HEK293T (cell line): Measurements from ENCODE around the gene GRIK2.

ENCODE experiments used
- BHLHE40 ChIP-seq: fragments of 450-650 bp; IDR thresholded peaks from 2 replicates; pipeline ENCODE4 v1.6.1; 2016; ENCODE audit warnings: mild to moderate bottlenecking, moderate library complexity, borderline replicate concordance
- FOXA1 ChIP-seq: fragments of 450-650 bp; IDR thresholded peaks from 2 replicates; pipeline ENCODE4 v1.6.1; 2016; ENCODE audit warnings: mild to moderate bottlenecking
- FOXM1 ChIP-seq: fragments of 450-650 bp; IDR thresholded peaks from 2 replicates; pipeline ENCODE4 v1.6.1; 2017; ENCODE audit warnings: mild to moderate bottlenecking, borderline replicate concordance
- HDGF ChIP-seq: fragments of 450-650 bp; IDR thresholded peaks from 2 replicates; pipeline ENCODE4 v1.6.1; 2017; ENCODE audit warnings: antibody characterized with exemption, borderline replicate concordance
- L3MBTL2 ChIP-seq: fragments of 450-650 bp; conservative IDR thresholded peaks from 2 replicates; pipeline ENCODE4 v1.6.1; 2016; ENCODE audit warnings: mild to moderate bottlenecking
- LEF1 ChIP-seq: fragments of 450-650 bp; IDR thresholded peaks from 2 replicates; pipeline ENCODE4 v1.6.1; 2017; ENCODE audit warnings: mild to moderate bottlenecking, borderline replicate concordance
- NFRKB ChIP-seq: fragments of 450-650 bp; IDR thresholded peaks from 2 replicates; pipeline ENCODE4 v1.6.1; 2016; ENCODE audit warnings: mild to moderate bottlenecking, moderate library complexity
- SP1 ChIP-seq: fragments of 450-650 bp; IDR thresholded peaks from 2 replicates; pipeline ENCODE4 v1.6.1; 2017
- SUZ12 ChIP-seq: fragments of 450-650 bp; IDR thresholded peaks from 2 replicates; pipeline ENCODE4 v1.6.1; 2016; ENCODE audit warnings: mild to moderate bottlenecking
- TARDBP ChIP-seq: fragments of 450-650 bp; IDR thresholded peaks from 2 replicates; pipeline ENCODE4 v1.6.1; 2016
- ZNF384 ChIP-seq: fragments of 450-650 bp; IDR thresholded peaks from 2 replicates; pipeline ENCODE4 v1.6.1; 2016

DNA sequence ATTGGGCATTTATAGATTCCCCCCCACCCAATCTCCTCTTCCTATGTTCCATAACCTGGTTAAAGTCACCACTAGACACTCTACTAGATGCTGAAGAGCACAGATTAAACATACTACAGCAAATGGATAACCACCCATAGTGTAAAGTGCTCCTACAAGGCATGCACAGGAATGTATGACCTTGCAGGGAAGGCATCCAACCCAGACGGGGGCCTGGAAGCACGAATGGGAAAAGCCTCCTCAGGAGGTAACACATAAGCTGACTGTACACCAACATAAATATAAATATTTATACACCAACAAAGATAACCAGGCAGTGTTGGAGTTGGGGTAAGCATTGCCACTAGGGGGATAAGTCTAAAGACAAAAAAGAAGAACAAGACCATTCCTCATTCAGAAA lies 691.7 kb downstream of the GRIK2 start:
- TF ChIP-seq FOXA1: no peak
- no peak for TF ChIP-seq SUZ12
- TF ChIP-seq BHLHE40: no peak
- TF ChIP-seq SP1: no peak
- TF ChIP-seq TARDBP: no peak
- TF ChIP-seq LEF1: no peak
- no peak for TF ChIP-seq HDGF
- TF ChIP-seq L3MBTL2: no peak
- no peak for TF ChIP-seq ZNF384
- no peak for TF ChIP-seq FOXM1
- TF ChIP-seq NFRKB: no peak
